GM12878 (cell line): ENCODE measurements around the gene ABCG1.

Experiments used
- BCLAF1 ChIP-seq: fragments of 450-650 bp; IDR thresholded peaks from 2 replicates; pipeline ENCODE4 v1.6.1; 2017; ENCODE audit warnings: antibody characterized with exemption, mild to moderate bottlenecking, moderate library complexity
- KAT2A ChIP-seq: conservative IDR thresholded peaks from 2 replicates; pipeline ENCODE4 v1.6.1; 2011; ENCODE audit warnings: low read depth, low read length; ENCODE audit not compliant: control insufficient read depth
- MAX ChIP-seq: IDR thresholded peaks from 2 replicates; pipeline ENCODE4 v1.6.1; 2012; ENCODE audit warnings: low read depth, low read length, improper control_type of control experiment
- POLR2A ChIP-seq: IDR thresholded peaks from 2 replicates; pipeline ENCODE4 v1.6.1; 2011; ENCODE audit warnings: low read depth, mild to moderate bottlenecking, low read length
- POLR2AphosphoS5 ChIP-seq: IDR thresholded peaks from 2 replicates; pipeline ENCODE4 v1.6.1; 2011; ENCODE audit warnings: mild to moderate bottlenecking, low read length, inconsistent platforms
- RAD51 ChIP-seq: fragments of 450-650 bp; IDR thresholded peaks from 2 replicates; pipeline ENCODE4 v1.6.1; 2016; ENCODE audit warnings: moderate library complexity, mild to moderate bottlenecking, inconsistent platforms
- SMC3 ChIP-seq: IDR thresholded peaks from 2 replicates; pipeline ENCODE4 v1.6.1; 2011; ENCODE audit warnings: low read length, improper control_type of control experiment, borderline replicate concordance
- ZNF207 ChIP-seq: fragments of 450-650 bp; IDR thresholded peaks from 2 replicates; pipeline ENCODE4 v1.6.1; 2014; ENCODE audit warnings: antibody characterized with exemption, mild to moderate bottlenecking, borderline replicate concordance
- ZSCAN29 ChIP-seq: fragments of 450-650 bp; IDR thresholded peaks from 2 replicates; pipeline ENCODE4 v1.6.1; 2017; ENCODE audit warnings: mild to moderate bottlenecking, moderate library complexity
- TF ChIP-seq, protein P1 (sequence below), 3 experiments: IDR thresholded peaks in 2 of 3; conservative IDR thresholded peaks in 1 of 3; 2 replicates each; pipeline ENCODE4 v1.5.1; 2011; ENCODE audit warnings: low read depth in 3 of 3, low read length in 3 of 3, mild to moderate bottlenecking in 3 of 3, control low read depth in 2 of 3, moderate library complexity in 2 of 3, inconsistent platforms in 1 of 3, mixed read lengths in 1 of 3; ENCODE audit not compliant: control insufficient read depth in 2 of 3, insufficient read depth in 1 of 3; ENCODE audit errors: extremely low read depth in 1 of 3

GRCh38 chr21:42213082-42213774 lies 5.7 kb upstream of the ABCG1 start:
- TF ChIP-seq POLR2A (no peak), RAD51 (no peak), SMC3 (no peak), ZSCAN29 (no peak), BCLAF1 (no peak), ZNF207 (no peak), POLR2AphosphoS5 (no peak), MAX (no peak), KAT2A (no peak)
- TF ChIP-seq, protein P1, sequence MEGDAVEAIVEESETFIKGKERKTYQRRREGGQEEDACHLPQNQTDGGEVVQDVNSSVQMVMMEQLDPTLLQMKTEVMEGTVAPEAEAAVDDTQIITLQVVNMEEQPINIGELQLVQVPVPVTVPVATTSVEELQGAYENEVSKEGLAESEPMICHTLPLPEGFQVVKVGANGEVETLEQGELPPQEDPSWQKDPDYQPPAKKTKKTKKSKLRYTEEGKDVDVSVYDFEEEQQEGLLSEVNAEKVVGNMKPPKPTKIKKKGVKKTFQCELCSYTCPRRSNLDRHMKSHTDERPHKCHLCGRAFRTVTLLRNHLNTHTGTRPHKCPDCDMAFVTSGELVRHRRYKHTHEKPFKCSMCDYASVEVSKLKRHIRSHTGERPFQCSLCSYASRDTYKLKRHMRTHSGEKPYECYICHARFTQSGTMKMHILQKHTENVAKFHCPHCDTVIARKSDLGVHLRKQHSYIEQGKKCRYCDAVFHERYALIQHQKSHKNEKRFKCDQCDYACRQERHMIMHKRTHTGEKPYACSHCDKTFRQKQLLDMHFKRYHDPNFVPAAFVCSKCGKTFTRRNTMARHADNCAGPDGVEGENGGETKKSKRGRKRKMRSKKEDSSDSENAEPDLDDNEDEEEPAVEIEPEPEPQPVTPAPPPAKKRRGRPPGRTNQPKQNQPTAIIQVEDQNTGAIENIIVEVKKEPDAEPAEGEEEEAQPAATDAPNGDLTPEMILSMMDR (IDR thresholded peaks at IDR 0.05 in 2 of 3, conservative IDR thresholded peaks at IDR 0.05 in 1 of 3; ENCODE audit: control insufficient read depth in 2 of 3, extremely low read depth in 1 of 3, insufficient read depth in 1 of 3, low read depth in 3 of 3, low read length in 3 of 3), result no peak
